B cell (primary cell): ENCODE measurements around the gene TNXB.
"Not testable (repeated sequence)": the region's sequence is repeated elsewhere in the genome, so short reads cannot be mapped to it uniquely, and the experiment has no call there.

Experiments
- CTCF ChIP-seq: fragments of 200-600 bp; IDR thresholded peaks from one replicate; pipeline ENCODE4 v1.8.0; 2022; ENCODE audit warnings: antibody characterized with exemption, mild to moderate bottlenecking
- EZH2 ChIP-seq: IDR thresholded peaks from 2 replicates; pipeline ENCODE4 v1.6.1; 2012; ENCODE audit warnings: borderline replicate concordance, low read depth, mild to moderate bottlenecking, moderate library complexity, low read length; ENCODE audit not compliant: insufficient read depth, poor library complexity, severe bottlenecking

GRCh38 chr6:32052626-32053025, 56.5 kb downstream of the TNXB start:
- not testable (repeated sequence) for TF ChIP-seq EZH2, CTCF
